ENCODE data around the gene ZBTB7C.

Gene ZBTB7C

GRCh38 chr18:48250918-48251317 is 158.3 kb downstream of the ZBTB7C start:
- DNase-seq (ENCODE audit: low read depth), result no peak
- TF ChIP-seq CTCF (IDR thresholded peaks at IDR 0.05; ENCODE audit: low read depth, low read length, missing control alignments), result no peak
- H3K4me3 ChIP-seq (ENCODE audit: low read depth, low read length), result no peak overlapping the region

GRCh38 chr18:48250362-48250907 is 158.7 kb downstream of the ZBTB7C start:
- H3K4me3 ChIP-seq (ENCODE audit: low read depth, low read length), result no peak overlapping the region
- no peak for DNase-seq (ENCODE audit: low read depth)
- TF ChIP-seq CTCF (IDR thresholded peaks at IDR 0.05; ENCODE audit: low read depth, low read length, missing control alignments), result no peak

- DNase-seq (ENCODE audit: low read depth), result no peak
- H3K4me3 ChIP-seq (ENCODE audit: low read depth, low read length), result no peak overlapping the region
- no peak for TF ChIP-seq CTCF (IDR thresholded peaks at IDR 0.05; ENCODE audit: low read depth, low read length, missing control alignments)
Measured at GRCh38 chr18:48249854-48250253, 159.3 kb downstream of the ZBTB7C start.

- no peak overlapping the region for H3K4me3 ChIP-seq (ENCODE audit: low read depth, low read length)
- no peak for DNase-seq (ENCODE audit: low read depth)
Measured at GRCh38 chr18:48244530-48244929, 164.7 kb downstream of the ZBTB7C start.

GRCh38 chr18:48238636-48239035 is 170.5 kb downstream of the ZBTB7C start:
- no peak overlapping the region for H3K4me3 ChIP-seq (ENCODE audit: low read depth, low read length)
- DNase-seq (ENCODE audit: low read depth), result no peak
- TF ChIP-seq CTCF (IDR thresholded peaks at IDR 0.05; ENCODE audit: low read depth, low read length, missing control alignments), result no peak

More at GRCh38 chr18:48244530-48244929, 164.7 kb downstream of the ZBTB7C start:
- no peak for TF ChIP-seq CTCF (IDR thresholded peaks at IDR 0.05; ENCODE audit: low read depth, low read length, missing control alignments)

GRCh38 chr18:48238206-48238605 is 171.0 kb downstream of the ZBTB7C start:
- H3K4me3 ChIP-seq (ENCODE audit: low read depth, low read length), result no peak overlapping the region
- TF ChIP-seq CTCF (IDR thresholded peaks at IDR 0.05; ENCODE audit: low read depth, low read length, missing control alignments), result no peak
- DNase-seq (ENCODE audit: low read depth), result no peak

- TF ChIP-seq CTCF (IDR thresholded peaks at IDR 0.05; ENCODE audit: low read depth, low read length, missing control alignments), result no peak
- no peak for DNase-seq (ENCODE audit: low read depth)
- H3K4me3 ChIP-seq (ENCODE audit: low read depth, low read length), result no peak overlapping the region
Measured at GRCh38 chr18:48236822-48237221, 172.4 kb downstream of the ZBTB7C start.
